B cell (primary cell): ENCODE measurements around the gene TMEM38A. TPM values are rescaled to one million over a fixed set of nuclear protein-coding genes. Genes with fewer than 3 reads are reported as not detected.

Experiments used
- ATAC-seq: fragments of 200-7000 bp; cut with Tn5 transposase; one replicate; pipeline ENCODE4 v1.10.0; 2021; ENCODE audit warnings: low read depth, mild to moderate bottlenecking, moderate number of reproducible peaks, moderate library complexity
- CTCF ChIA-PET: fragments of 350-600 bp; sonication (Branson Sonifier 250); formaldehyde crosslinking; loops from one replicate; lab custom pipeline; 2021; ENCODE audit warnings: antibody characterized with exemption, inconsistent platforms; lab: Charles Lee
- POLR2A ChIA-PET: fragments of 350-600 bp; sonication (Branson Sonifier 250); formaldehyde crosslinking; loops from one replicate; lab custom pipeline; 2021; ENCODE audit warnings: antibody characterized with exemption; lab: Charles Lee
- DNase-seq: peaks from one replicate; pipeline ENCODE4 v3.0.0; 2013
- H2AFZ ChIP-seq: 2 replicates; pipeline ENCODE4 v1.6.1; 2012; ENCODE audit warnings: mild to moderate bottlenecking, low read depth, low read length; ENCODE audit not compliant: insufficient read depth, poor library complexity, severe bottlenecking
- H3K27ac ChIP-seq, 2 donors: 1 replicate in 1 of 2; 2 replicates in 1 of 2; pipeline ENCODE4 v1.5.1; 2012 to 2013; ENCODE audit warnings: low read length in 2 of 2, mild to moderate bottlenecking in 2 of 2, moderate library complexity in 1 of 2
- H3K27me3 ChIP-seq, 4 experiments: fragments of 200-600 bp in 1 of 4; sonication (generic) in 1 of 4; replicated peaks in 1 of 4; 1 replicate in 2 of 4; 2 replicates in 2 of 4; pipeline versions ENCODE4 v1.6.1 to v1.7.0; 2013 to 2016; ENCODE audit warnings: low read length in 3 of 4, mild to moderate bottlenecking in 2 of 4, mixed read lengths in 1 of 4, moderate library complexity in 1 of 4; ENCODE audit not compliant: insufficient read depth in 4 of 4, control insufficient read depth in 3 of 4; ENCODE audit errors: control extremely low read depth in 1 of 4
- H3K36me3 ChIP-seq, 2 experiments: replicated peaks in 1 of 2; 1 replicate in 1 of 2; 2 replicates in 1 of 2; pipeline versions ENCODE4 v1.6.1 to v1.7.1; 2013; ENCODE audit warnings: low read length in 1 of 2; ENCODE audit not compliant: insufficient read depth in 2 of 2, control insufficient read depth in 1 of 2; ENCODE audit errors: control extremely low read depth in 1 of 2, extremely low read depth in 1 of 2
- H3K4me1 ChIP-seq, 2 donors: fragments of 200-600 bp in 1 of 2; sonication (generic) in 1 of 2; 1 replicate in 1 of 2; 2 replicates in 1 of 2; pipeline versions ENCODE4 v1.5.1 to v1.6.1; 2013 to 2017; ENCODE audit warnings: low read length in 2 of 2; ENCODE audit not compliant: control insufficient read depth in 2 of 2, insufficient read depth in 2 of 2
- H3K4me2 ChIP-seq: replicated peaks from 2 replicates; pipeline ENCODE3; 2012; ENCODE audit warnings: mild to moderate bottlenecking, low read depth, low read length; ENCODE audit not compliant: poor library complexity, severe bottlenecking
- H3K4me3 ChIP-seq, 5 experiments: fragments of 200-600 bp in 1 of 5; sonication (generic) in 1 of 5; 1 replicate in 3 of 5; 2 replicates in 2 of 5; pipeline versions ENCODE4 v1.5.1 to v1.7.0; 2011 to 2016; ENCODE audit warnings: low read length in 4 of 5, mild to moderate bottlenecking in 4 of 5, low read depth in 2 of 5, control low read depth in 1 of 5, moderate library complexity in 1 of 5; ENCODE audit not compliant: insufficient read depth in 1 of 5; ENCODE audit errors: control extremely low read depth in 1 of 5, extremely low read depth in 1 of 5
- H3K79me2 ChIP-seq: fragments of 200-600 bp; sonication (generic); one replicate; pipeline ENCODE4 v1.6.0; 2016; ENCODE audit warnings: low read length; ENCODE audit not compliant: control insufficient read depth, insufficient read depth
- H3K9ac ChIP-seq: fragments of 200-600 bp; sonication (generic); 2 replicates; pipeline ENCODE4 v1.6.1; 2017; ENCODE audit warnings: mild to moderate bottlenecking, low read length, moderate library complexity
- H3K9me3 ChIP-seq, 3 donors: one replicate each; pipeline versions ENCODE4 v1.6.1 to v1.7.1; 2013; ENCODE audit warnings: low read length in 2 of 3; ENCODE audit not compliant: control insufficient read depth in 2 of 3, insufficient read depth in 1 of 3; ENCODE audit errors: control extremely low read depth in 1 of 3
- H4K20me1 ChIP-seq: 2 replicates; pipeline ENCODE4 v1.6.0; 2012; ENCODE audit warnings: mild to moderate bottlenecking, low read length; ENCODE audit not compliant: insufficient read depth, control insufficient read depth, poor library complexity, severe bottlenecking
- H3K27ac Mint-ChIP-seq: one replicate; pipeline ENCODE4 v1.8.0; 2021; ENCODE audit warnings: mixed read lengths
- H3K27me3 Mint-ChIP-seq: one replicate; pipeline ENCODE4 v1.8.0; 2021; ENCODE audit warnings: mixed read lengths
- H3K4me1 Mint-ChIP-seq: one replicate; pipeline ENCODE4 v1.8.0; 2021; ENCODE audit warnings: mixed read lengths
- H3K4me3 Mint-ChIP-seq: one replicate; pipeline ENCODE4 v1.8.0; 2021; ENCODE audit warnings: mixed read lengths
- H3K9me3 Mint-ChIP-seq: one replicate; pipeline ENCODE4 v1.8.0; 2022; ENCODE audit warnings: mixed read lengths; ENCODE audit not compliant: insufficient read depth
- CTCF ChIP-seq: fragments of 200-600 bp; IDR thresholded peaks from one replicate; pipeline ENCODE4 v1.8.0; 2022; ENCODE audit warnings: antibody characterized with exemption, mild to moderate bottlenecking
- EZH2 ChIP-seq: IDR thresholded peaks from 2 replicates; pipeline ENCODE4 v1.6.1; 2012; ENCODE audit warnings: borderline replicate concordance, low read depth, mild to moderate bottlenecking, moderate library complexity, low read length; ENCODE audit not compliant: insufficient read depth, poor library complexity, severe bottlenecking
- WGBS: methylation state at CpG from one replicate; pipeline ENCODE4 v1.1.5; 2013; ENCODE audit warnings: missing lambda C conversion rate; ENCODE audit not compliant: insufficient coverage; 5-methylcytosine and 5-hydroxymethylcytosine counted together
- intact Hi-C: fragments of 100-400 bp; cut with micrococcal nuclease; formaldehyde crosslinking; loops from one replicate; pipeline ENCODE4 v1.10.0; 2022
- polyA plus RNA-seq: library from polyadenylated mRNA; depleted of rRNA; stranded (reverse); fragments of >200 nt; gene quantifications from 2 replicates; pipeline ENCODE4 v1.2.3, GENCODE V29; 2012
- total RNA-seq, 2 donors: library from RNA; stranded (reverse); fragments of 120-200 nt in 1 of 2; gene quantifications; 1 replicate in 1 of 2; 2 replicates in 1 of 2; pipeline versions ENCODE4 v1.2.3 to v1.2.4, GENCODE V29; 2013 to 2022

The TMEM38A gene
- total and polyA plus RNA-seq, 2 donors (not counting 1 experiment from before 2014, with no cell fraction given): 5.7 to 7.1 TPM

- Mint-ChIP-seq H3K27me3 (no peaks in the 10 kb centered on the region), H3K4me1 (peaks cover 43% of the 10 kb centered on the region), H3K9me3 (no peaks in the 10 kb centered on the region), H3K27ac (peak overlapping the region; percentile 89), H3K4me3 (peak overlapping the region; percentile 91)
- WGBS: 0% methylated on average over 27 of the region's 31 CpGs
- peak overlapping the region in 1 of 2 donors; percentile 60 for H3K27ac ChIP-seq
- POLR2A ChIA-PET: interaction anchor here (4.1 kb wide), 1 partner anchor 77 kb away, joined by 35 read pairs; no protein-coding TSS in a partner anchor
- DNase-seq (peak; percentile 53), ATAC-seq (no peak)
- H3K9me3 ChIP-seq: no peaks in the 10 kb centered on the region
- intact Hi-C loops: loop anchor here (2.0 to 5.0 kb wide), 4 partner anchors 57 to 646 kb away; partner anchors contain the start of genes DDA1, MRPL34, NWD1 and SIN3B
- H3K79me2 ChIP-seq: peaks cover 63% of the 10 kb centered on the region
- peaks cover 0 to 26% of the 10 kb centered on the region in 2 experiments for H3K36me3 ChIP-seq
- CTCF ChIA-PET: interaction anchor here (0.7 to 1.9 kb wide), 7 partner anchors 34 to 119 kb away, joined by 3 to 8 read pairs (median 5); partner anchors contain the start of gene MED26
- no peaks in the 10 kb centered on the region for H3K27me3 ChIP-seq
- peaks cover 31% of the 10 kb centered on the region for H4K20me1 ChIP-seq
- peak overlapping the region; percentile 97 for H3K4me2 ChIP-seq
- peak overlapping the region; percentile 21 to 84 (median 68) for H3K4me3 ChIP-seq
- peaks cover 26 to 42% of the 10 kb centered on the region in 2 donors for H3K4me1 ChIP-seq
- H2AFZ ChIP-seq: peak overlapping the region; percentile 94
- peak overlapping the region; percentile 84 for H3K9ac ChIP-seq
- no peak for TF ChIP-seq CTCF
Measured at GRCh38 chr19:16661480-16662034, 618 bp downstream of the TMEM38A start.

- POLR2A ChIA-PET: no interaction called here
- no peak overlapping the region for H3K4me3 Mint-ChIP-seq
Measured at GRCh38 chr19:16668176-16668575, 7.2 kb downstream of the TMEM38A start.

More at GRCh38 chr19:16668176-16668575, 7.2 kb downstream of the TMEM38A start:
- DNase-seq: no peak
- CTCF ChIA-PET: interaction anchor here (0.7 kb wide), 1 partner anchor 29 kb away, joined by 3 read pairs; no protein-coding TSS in a partner anchor
- H3K79me2 ChIP-seq: peaks cover 10% of the 10 kb centered on the region
- H3K27ac ChIP-seq: no peak overlapping the region
- H3K36me3 ChIP-seq: peaks cover 0 to 3% of the 10 kb centered on the region in 2 experiments
- H3K27me3 ChIP-seq: no peaks in the 10 kb centered on the region
- no peak overlapping the region for H3K4me3 ChIP-seq
- Mint-ChIP-seq H3K4me1 (peaks cover 3% of the 10 kb centered on the region), H3K27me3 (no peaks in the 10 kb centered on the region), H3K27ac (no peak overlapping the region), H3K9me3 (no peaks in the 10 kb centered on the region)
- H3K9ac ChIP-seq: no peak overlapping the region
- ATAC-seq: no peak
- intact Hi-C loops: no loop called here
- H3K4me2 ChIP-seq: no peak overlapping the region
- no peaks in the 10 kb centered on the region for H3K4me1 ChIP-seq
- H4K20me1 ChIP-seq: no peaks in the 10 kb centered on the region
- TF ChIP-seq CTCF (no peak), EZH2 (no peak)
- 85% methylated on average over 5 of the region's 5 CpGs for WGBS
- no peak overlapping the region for H2AFZ ChIP-seq
- no peaks in the 10 kb centered on the region for H3K9me3 ChIP-seq
